NCI-H146 treated with DMSO at 0.1 percent for 48 hours (cell line): ENCODE results near the gene PRKCB.

Experiments
- DNase-seq: peaks from one replicate; lab custom pipeline; 2025; ENCODE audit not compliant: unreplicated experiment; lab: John Stamatoyannopoulos, UW

Gene PRKCB

GRCh38 chr16:23863511-23864422 lies 28.0 kb downstream of the PRKCB start:
- DNase-seq, result no peak

- DNase-seq, result no peak
Measured at GRCh38 chr16:23865853-23866252, 30.1 kb downstream of the PRKCB start.

- no peak for DNase-seq
Measured at GRCh38 chr16:23866621-23867020, 30.8 kb downstream of the PRKCB start.

- no peak for DNase-seq
Measured at GRCh38 chr16:23867566-23867965, 31.8 kb downstream of the PRKCB start.

- DNase-seq, result no peak
Measured at GRCh38 chr16:23868136-23868535, 32.4 kb downstream of the PRKCB start.

- DNase-seq, result no peak
Measured at GRCh38 chr16:23869052-23869451, 33.3 kb downstream of the PRKCB start.

- no peak for DNase-seq
Measured at GRCh38 chr16:23871924-23872323, 36.1 kb downstream of the PRKCB start.

- DNase-seq, result no peak
Measured at GRCh38 chr16:23874613-23875294, 39.0 kb downstream of the PRKCB start.

GRCh38 chr16:23876256-23876896 lies 40.6 kb downstream of the PRKCB start:
- DNase-seq, result no peak

- DNase-seq, result no peak
Measured at GRCh38 chr16:23877107-23878070, 41.6 kb downstream of the PRKCB start.

GRCh38 chr16:23879735-23880373 lies 44.1 kb downstream of the PRKCB start:
- no peak for DNase-seq

GRCh38 chr16:23889189-23889588 lies 53.4 kb downstream of the PRKCB start:
- no peak for DNase-seq

- DNase-seq, result no peak
Measured at GRCh38 chr16:23893986-23894385, 58.2 kb downstream of the PRKCB start.

- no peak for DNase-seq
Measured at GRCh38 chr16:23895052-23895451, 59.3 kb downstream of the PRKCB start.

GRCh38 chr16:23896832-23897821 lies 61.3 kb downstream of the PRKCB start:
- no peak for DNase-seq

GRCh38 chr16:23898682-23899430 lies 63.1 kb downstream of the PRKCB start:
- DNase-seq, result no peak

GRCh38 chr16:23899869-23900268 lies 64.1 kb downstream of the PRKCB start:
- no peak for DNase-seq

- no peak for DNase-seq
Measured at GRCh38 chr16:23900480-23901177, 64.8 kb downstream of the PRKCB start.
